Heart left ventricle (tissue), 13 donors: ENCODE results near the gene ID3.

ENCODE experiments used
- POLR2A ChIP-seq, 2 donors: fragments of 450-650 bp; IDR thresholded peaks; one replicate each; pipeline ENCODE4 v1.6.1; 2017; ENCODE audit warnings: antibody characterized with exemption in 2 of 2, mild to moderate bottlenecking in 2 of 2, moderate library complexity in 2 of 2
- TF ChIP-seq, protein P1 (sequence below), 12 donors: fragments of 200-600 bp; sonication (generic) in 4 of 12; IDR thresholded peaks; one replicate each; pipeline versions ENCODE4 v1.5.0 to v1.8.0; 2018 to 2022; ENCODE audit warnings: antibody characterized with exemption in 12 of 12, mild to moderate bottlenecking in 5 of 12
- donor health status: ischemic (EF 13 %, LVEDD 7.1; RV severe dilation, severe dysfunction).
- donor health status: DM: no; HTN: yes; CAD: no.
- donor health status: DM: no; HTN: no; CAD: no.
- donor health status: ischemic (EF 25% LVEDD 6.9; RV normal size, moderate dysfunction).
- donor health status: ischemic (EF 25% LVEDD 5.7; RV mildly dilated, moderate dysfunction).
- donor health status: ischemic (EF 35%, LVEDD 5.7; RV mildly dilated, moderate dysfunction).
- donor health status: nonischemic (EF 11% LVEDD 7.7; RV severe dilation, severe dysfunction).
- donor health status: DM: yes; HTN: yes; CAD: no.
- donor health status: PGD.
- donor health status: ischemic (EF 29% LVEDD 5.4; RV normal size, mild dysfunction).
- donor health status: nonischemic (EF 23%, LVEDD 6.1; RV moderate dilation, normal function).

DNA sequence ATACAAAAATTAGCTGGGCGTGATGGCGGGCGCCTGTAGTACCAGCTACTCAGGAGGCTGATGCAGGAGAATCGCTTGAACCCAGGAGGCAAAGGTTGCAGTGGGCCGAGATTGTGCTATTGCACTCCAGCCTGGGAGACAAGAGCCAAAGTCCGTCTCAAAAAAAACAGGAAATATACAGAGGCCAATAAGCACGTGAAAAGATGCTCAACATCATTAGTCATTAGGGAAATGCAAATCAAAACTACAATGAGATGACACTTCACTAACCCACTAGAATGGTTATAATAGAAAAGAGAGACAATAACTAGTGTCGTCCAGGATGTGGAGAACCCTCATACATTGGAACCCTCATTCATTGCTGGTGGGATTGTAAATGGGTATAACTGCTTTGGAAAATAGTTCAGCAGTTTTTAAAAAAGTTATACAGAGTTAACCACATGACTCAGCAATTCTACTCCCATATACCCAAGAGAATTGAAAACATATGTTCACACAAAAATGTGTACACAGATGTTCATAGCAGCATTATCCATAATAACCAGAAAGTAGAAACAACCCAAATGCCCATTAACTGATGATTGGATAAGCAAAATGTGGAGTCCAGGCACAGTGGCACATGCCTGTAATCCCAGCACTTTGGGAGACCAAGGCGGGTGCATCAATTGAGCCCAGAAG, 21.9 kb downstream of the ID3 start:
- no peak for TF ChIP-seq POLR2A (IDR thresholded peaks at IDR 0.05)
- TF ChIP-seq, protein P1, sequence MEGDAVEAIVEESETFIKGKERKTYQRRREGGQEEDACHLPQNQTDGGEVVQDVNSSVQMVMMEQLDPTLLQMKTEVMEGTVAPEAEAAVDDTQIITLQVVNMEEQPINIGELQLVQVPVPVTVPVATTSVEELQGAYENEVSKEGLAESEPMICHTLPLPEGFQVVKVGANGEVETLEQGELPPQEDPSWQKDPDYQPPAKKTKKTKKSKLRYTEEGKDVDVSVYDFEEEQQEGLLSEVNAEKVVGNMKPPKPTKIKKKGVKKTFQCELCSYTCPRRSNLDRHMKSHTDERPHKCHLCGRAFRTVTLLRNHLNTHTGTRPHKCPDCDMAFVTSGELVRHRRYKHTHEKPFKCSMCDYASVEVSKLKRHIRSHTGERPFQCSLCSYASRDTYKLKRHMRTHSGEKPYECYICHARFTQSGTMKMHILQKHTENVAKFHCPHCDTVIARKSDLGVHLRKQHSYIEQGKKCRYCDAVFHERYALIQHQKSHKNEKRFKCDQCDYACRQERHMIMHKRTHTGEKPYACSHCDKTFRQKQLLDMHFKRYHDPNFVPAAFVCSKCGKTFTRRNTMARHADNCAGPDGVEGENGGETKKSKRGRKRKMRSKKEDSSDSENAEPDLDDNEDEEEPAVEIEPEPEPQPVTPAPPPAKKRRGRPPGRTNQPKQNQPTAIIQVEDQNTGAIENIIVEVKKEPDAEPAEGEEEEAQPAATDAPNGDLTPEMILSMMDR (IDR thresholded peaks at IDR 0.05) = no peak
